OCI-LY7 (cell line): Measurements from ENCODE around the gene SHROOM3. TPM values are rescaled to one million over a fixed set of nuclear protein-coding genes. Genes with fewer than 3 reads are reported as not detected.

Source experiments
- BruUV-seq: library from RNA; stranded (reverse); fragments of 400-500 nt; replicated peaks from 2 replicates; lab custom pipeline; 2021; lab: Mats Ljungman, UMichigan
- CTCF ChIA-PET: fragments of 300-600 bp; sonication (Branson Sonifier 250); formaldehyde crosslinking; loops from one replicate; lab custom pipeline; 2022; ENCODE audit warnings: antibody characterized with exemption; ENCODE audit not compliant: unreplicated experiment; lab: Charles Lee
- POLR2A ChIA-PET: fragments of 300-600 bp; sonication (Branson Sonifier 250); formaldehyde crosslinking; loops from one replicate; lab custom pipeline; 2022; ENCODE audit warnings: antibody characterized with exemption; lab: Charles Lee
- DNase-seq: peaks from one replicate; pipeline ENCODE4 v3.0.0-alpha.2; 2015; ENCODE audit warnings: low spot score
- H2AFZ ChIP-seq: fragments of 200-600 bp; sonication (generic), shearing (Covaris generic); 2 replicates; pipeline ENCODE4 v1.6.1; 2014; ENCODE audit warnings: mild to moderate bottlenecking, antibody characterized with exemption, low read length, moderate library complexity
- H3K27ac ChIP-seq: fragments of 200-600 bp; sonication (generic); 2 replicates; pipeline ENCODE4 v1.5.1; 2014; ENCODE audit warnings: mixed run types, low read depth, mild to moderate bottlenecking, moderate library complexity, low read length, inconsistent platforms; ENCODE audit not compliant: poor library complexity, severe bottlenecking
- H3K36me3 ChIP-seq: fragments of 200-600 bp; sonication (generic); 2 replicates; pipeline ENCODE4 v1.6.1; 2014; ENCODE audit warnings: mild to moderate bottlenecking, antibody characterized with exemption, low read length, moderate library complexity, mixed read lengths; ENCODE audit not compliant: insufficient read depth
- H3K4me1 ChIP-seq: fragments of 200-600 bp; sonication (generic); 2 replicates; pipeline ENCODE4 v1.5.1; 2014; ENCODE audit warnings: mild to moderate bottlenecking, low read length; ENCODE audit not compliant: insufficient read depth, poor library complexity, severe bottlenecking
- H3K4me2 ChIP-seq: fragments of 200-600 bp; sonication (generic); 2 replicates; pipeline ENCODE4 v1.6.1; 2014; ENCODE audit warnings: mild to moderate bottlenecking, low read length
- H3K4me3 ChIP-seq: fragments of 200-600 bp; sonication (generic); 2 replicates; pipeline ENCODE4 v1.5.1; 2014; ENCODE audit warnings: mild to moderate bottlenecking, low read depth, low read length; ENCODE audit not compliant: poor library complexity, severe bottlenecking
- H3K79me2 ChIP-seq: fragments of 200-600 bp; sonication (generic); 2 replicates; pipeline ENCODE4 v1.6.1; 2016; ENCODE audit warnings: low read depth, mild to moderate bottlenecking, low read length, moderate library complexity, mixed read lengths; ENCODE audit not compliant: insufficient read depth
- H3K9me2 ChIP-seq: fragments of 200-600 bp; sonication (generic); 2 replicates; pipeline ENCODE4 v1.6.1; 2016; ENCODE audit warnings: mild to moderate bottlenecking, low read length, mixed read lengths; ENCODE audit not compliant: insufficient read depth
- H3K9me3 ChIP-seq: fragments of 200-600 bp; sonication (generic); 2 replicates; pipeline ENCODE4 v1.6.1; 2014; ENCODE audit warnings: mild to moderate bottlenecking, mixed run types, low read length, mixed read lengths
- H4K20me1 ChIP-seq: fragments of 200-600 bp; sonication (generic); 2 replicates; pipeline ENCODE4 v1.6.1; 2014; ENCODE audit warnings: mild to moderate bottlenecking, antibody characterized with exemption, low read length, moderate library complexity, mixed read lengths; ENCODE audit not compliant: insufficient read depth
- EZH2phosphoT487 ChIP-seq: fragments of 200-600 bp; sonication (generic); IDR thresholded peaks from 2 replicates; pipeline ENCODE4 v1.6.1; 2018; ENCODE audit warnings: low read depth, borderline replicate concordance, mild to moderate bottlenecking, mixed run types, antibody characterized with exemption, low read length, moderate library complexity, mixed read lengths
- intact Hi-C: fragments of 100-400 bp; cut with micrococcal nuclease; formaldehyde crosslinking; loops from one replicate; pipeline ENCODE4 v1.10.0; 2022; ENCODE audit not compliant: unreplicated experiment
- total RNA-seq, 2 experiments: library from RNA; depleted of rRNA in 1 of 2; stranded (reverse); fragments of >200 nt in 1 of 2; shearing (Covaris generic) in 1 of 2; gene quantifications; 2 replicates each; pipeline ENCODE4 v1.2.3, GENCODE V29; 2014 to 2022
- TF ChIP-seq, protein P1 (sequence below): fragments of 200-600 bp; sonication (generic); conservative IDR thresholded peaks from 2 replicates; pipeline ENCODE4 v1.5.1; 2014; ENCODE audit warnings: mild to moderate bottlenecking, antibody characterized with exemption, low read length, moderate library complexity, mixed read lengths

The SHROOM3 gene
- total RNA-seq, 2 experiments from 2014 or later = not detected

DNA sequence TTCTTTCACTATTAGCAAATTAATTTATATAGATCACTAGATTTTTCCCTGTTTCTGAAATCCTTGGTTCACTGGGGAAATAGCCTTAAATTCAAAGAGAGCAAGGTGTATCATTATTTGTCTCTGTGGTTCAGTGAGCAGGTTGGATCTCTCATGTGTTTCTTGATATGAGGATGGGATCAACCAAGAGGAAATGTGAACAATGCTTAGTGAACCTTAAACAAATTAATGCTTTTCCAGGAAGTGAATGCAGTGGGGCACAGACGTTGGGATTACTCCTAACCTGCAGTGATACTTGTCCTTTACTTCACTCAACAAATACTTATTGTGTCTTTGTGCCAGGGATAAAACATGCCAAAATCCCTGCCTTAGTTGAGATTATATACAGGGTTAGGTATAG lies 193.2 kb downstream of the SHROOM3 start:
- Histone ChIP-seq H3K9me2 (no peaks in the 10 kb centered on the region), H3K9me3 (no peaks in the 10 kb centered on the region), H4K20me1 (no peaks in the 10 kb centered on the region), H3K36me3 (no peaks in the 10 kb centered on the region), H3K79me2 (no peaks in the 10 kb centered on the region), H2AFZ (no peak overlapping the region), H3K4me3 (no peak overlapping the region), H3K4me1 (no peaks in the 10 kb centered on the region), H3K4me2 (no peak overlapping the region), H3K27ac (no peak overlapping the region)
- BruUV-seq = no TSS peak
- intact Hi-C loops = no loop called here
- ChIA-PET POLR2A (no interaction called here), CTCF (no interaction called here)
- no peak for DNase-seq
- TF ChIP-seq, protein P1, sequence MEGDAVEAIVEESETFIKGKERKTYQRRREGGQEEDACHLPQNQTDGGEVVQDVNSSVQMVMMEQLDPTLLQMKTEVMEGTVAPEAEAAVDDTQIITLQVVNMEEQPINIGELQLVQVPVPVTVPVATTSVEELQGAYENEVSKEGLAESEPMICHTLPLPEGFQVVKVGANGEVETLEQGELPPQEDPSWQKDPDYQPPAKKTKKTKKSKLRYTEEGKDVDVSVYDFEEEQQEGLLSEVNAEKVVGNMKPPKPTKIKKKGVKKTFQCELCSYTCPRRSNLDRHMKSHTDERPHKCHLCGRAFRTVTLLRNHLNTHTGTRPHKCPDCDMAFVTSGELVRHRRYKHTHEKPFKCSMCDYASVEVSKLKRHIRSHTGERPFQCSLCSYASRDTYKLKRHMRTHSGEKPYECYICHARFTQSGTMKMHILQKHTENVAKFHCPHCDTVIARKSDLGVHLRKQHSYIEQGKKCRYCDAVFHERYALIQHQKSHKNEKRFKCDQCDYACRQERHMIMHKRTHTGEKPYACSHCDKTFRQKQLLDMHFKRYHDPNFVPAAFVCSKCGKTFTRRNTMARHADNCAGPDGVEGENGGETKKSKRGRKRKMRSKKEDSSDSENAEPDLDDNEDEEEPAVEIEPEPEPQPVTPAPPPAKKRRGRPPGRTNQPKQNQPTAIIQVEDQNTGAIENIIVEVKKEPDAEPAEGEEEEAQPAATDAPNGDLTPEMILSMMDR = no peak
- no peak for TF ChIP-seq EZH2phosphoT487

DNA sequence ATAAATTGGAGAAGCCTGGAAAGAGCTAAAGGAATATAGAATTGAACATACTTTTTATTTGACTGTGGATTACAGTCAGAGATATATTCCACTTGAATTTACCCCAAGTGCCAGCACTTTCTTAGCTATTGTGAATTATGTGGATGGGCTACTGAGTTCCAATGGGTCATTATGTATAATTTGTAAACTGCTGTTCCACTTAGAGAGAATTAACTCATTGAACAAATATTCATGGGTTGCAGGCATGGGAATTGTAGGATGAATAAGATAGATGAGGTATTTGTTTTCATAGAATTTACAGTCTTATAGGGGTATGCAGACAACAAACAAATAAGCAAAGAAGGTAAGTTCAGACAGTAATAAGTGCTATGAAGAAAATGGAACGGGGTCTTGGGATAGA lies 195.7 kb downstream of the SHROOM3 start:
- Histone ChIP-seq H2AFZ (no peak overlapping the region), H3K4me1 (no peaks in the 10 kb centered on the region), H3K4me3 (no peak overlapping the region), H3K27ac (no peak overlapping the region), H3K79me2 (no peaks in the 10 kb centered on the region), H3K4me2 (no peak overlapping the region), H4K20me1 (no peaks in the 10 kb centered on the region), H3K36me3 (no peaks in the 10 kb centered on the region), H3K9me2 (no peaks in the 10 kb centered on the region), H3K9me3 (no peaks in the 10 kb centered on the region)
- CTCF ChIA-PET = no interaction called here
- TF ChIP-seq EZH2phosphoT487 = no peak
- TF ChIP-seq, protein P1 = no peak
- no TSS peak for BruUV-seq
- POLR2A ChIA-PET = interaction anchor here (0.5 kb wide), 1 partner anchor 171 kb away, joined by 3 read pairs; no protein-coding TSS in a partner anchor
- intact Hi-C loops = no loop called here
- DNase-seq = no peak

DNA sequence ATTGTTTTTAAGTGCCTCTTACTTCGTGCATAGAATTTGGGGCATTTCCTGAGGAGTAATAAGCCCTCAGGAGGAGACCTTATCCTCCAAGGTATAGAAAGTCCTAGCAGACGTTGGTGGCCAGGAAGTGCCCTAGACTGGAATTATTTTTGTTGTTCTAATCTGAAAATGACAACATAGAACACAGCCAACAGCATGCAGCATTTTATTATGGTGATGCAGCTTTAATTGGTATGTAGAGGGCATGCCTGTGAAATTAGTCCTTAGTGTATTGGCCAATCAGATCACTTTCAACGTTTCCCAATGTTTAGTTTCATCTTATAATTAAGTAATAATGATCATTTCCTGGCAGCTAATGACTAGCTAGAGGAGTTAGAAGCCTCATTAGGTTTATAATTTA lies 199.2 kb downstream of the SHROOM3 start:
- Histone ChIP-seq H3K4me2 (no peak overlapping the region), H3K9me2 (no peaks in the 10 kb centered on the region), H3K9me3 (no peaks in the 10 kb centered on the region), H3K4me1 (no peaks in the 10 kb centered on the region), H3K36me3 (no peaks in the 10 kb centered on the region), H3K79me2 (no peaks in the 10 kb centered on the region), H2AFZ (no peak overlapping the region), H4K20me1 (no peaks in the 10 kb centered on the region), H3K4me3 (no peak overlapping the region), H3K27ac (no peak overlapping the region)
- intact Hi-C loops = no loop called here
- BruUV-seq = no TSS peak
- CTCF ChIA-PET = no interaction called here
- no peak for DNase-seq
- TF ChIP-seq, protein P1 = no peak
- TF ChIP-seq EZH2phosphoT487 = no peak
- POLR2A ChIA-PET = interaction anchor here (0.6 to 0.8 kb wide), 3 partner anchors 16 to 219 kb away, joined by 3 read pairs; no protein-coding TSS in a partner anchor
